Fibroblast of pulmonary artery (primary cell): ENCODE results near the gene SDK2.
A peak's percentile ranks its signal among the peaks of the same experiment; 100 is the strongest.

ENCODE experiments used
- DNase-seq: peaks from one replicate; pipeline ENCODE4 v3.0.0-alpha.2; 2010; ENCODE audit warnings: low read depth
- H3K4me3 ChIP-seq: replicated peaks from 2 replicates; pipeline ENCODE4 v1.5.1; 2011; ENCODE audit warnings: low read depth, mild to moderate bottlenecking, control low read depth, low read length, moderate library complexity
- CTCF ChIP-seq: IDR thresholded peaks from 2 replicates; pipeline ENCODE4 v1.5.1; 2011; ENCODE audit warnings: mild to moderate bottlenecking, control low read depth, low read length, inconsistent platforms; ENCODE audit errors: missing control alignments

The SDK2 gene

GRCh38 chr17:73323409-73324159 lies 320.7 kb downstream of the SDK2 start:
- no peak for TF ChIP-seq CTCF
- peak; percentile 55 for DNase-seq
- no peak overlapping the region for H3K4me3 ChIP-seq

GRCh38 chr17:73320601-73321264 lies 323.5 kb downstream of the SDK2 start:
- DNase-seq, result no peak
- no peak for TF ChIP-seq CTCF
- H3K4me3 ChIP-seq, result no peak overlapping the region

GRCh38 chr17:73319766-73320165 lies 324.5 kb downstream of the SDK2 start:
- DNase-seq, result no peak
- TF ChIP-seq CTCF, result no peak
- H3K4me3 ChIP-seq, result no peak overlapping the region

GRCh38 chr17:73318836-73319235 lies 325.4 kb downstream of the SDK2 start:
- H3K4me3 ChIP-seq, result no peak overlapping the region
- no peak for DNase-seq
- no peak for TF ChIP-seq CTCF

- no peak overlapping the region for H3K4me3 ChIP-seq
- no peak for TF ChIP-seq CTCF
- no peak for DNase-seq
These were observed 325.8 kb downstream of the SDK2 start for GRCh38 chr17:73318427-73318813.

- DNase-seq, result no peak
- no peak for TF ChIP-seq CTCF
- H3K4me3 ChIP-seq, result no peak overlapping the region
These were observed 326.5 kb downstream of the SDK2 start for GRCh38 chr17:73317513-73318426.
